Stimulated activated CD8-positive, alpha-beta memory T cell treated with anti-CD3 and anti-CD28 coated beads, Interleukin-4, amount 100 ng/mL, for 4 hours (primary cell): ENCODE results near the gene UBXN11.
"Not testable (repeated sequence)": the region's sequence is repeated elsewhere in the genome, so short reads cannot be mapped to it uniquely, and the experiment has no call there.

Experiments used
- DNase-seq, 2 donors: peaks; one replicate each; pipeline ENCODE4 v3.0.0-alpha.2; 2020; ENCODE audit warnings: low read depth in 2 of 2, low spot score in 1 of 2

The UBXN11 gene

DNA sequence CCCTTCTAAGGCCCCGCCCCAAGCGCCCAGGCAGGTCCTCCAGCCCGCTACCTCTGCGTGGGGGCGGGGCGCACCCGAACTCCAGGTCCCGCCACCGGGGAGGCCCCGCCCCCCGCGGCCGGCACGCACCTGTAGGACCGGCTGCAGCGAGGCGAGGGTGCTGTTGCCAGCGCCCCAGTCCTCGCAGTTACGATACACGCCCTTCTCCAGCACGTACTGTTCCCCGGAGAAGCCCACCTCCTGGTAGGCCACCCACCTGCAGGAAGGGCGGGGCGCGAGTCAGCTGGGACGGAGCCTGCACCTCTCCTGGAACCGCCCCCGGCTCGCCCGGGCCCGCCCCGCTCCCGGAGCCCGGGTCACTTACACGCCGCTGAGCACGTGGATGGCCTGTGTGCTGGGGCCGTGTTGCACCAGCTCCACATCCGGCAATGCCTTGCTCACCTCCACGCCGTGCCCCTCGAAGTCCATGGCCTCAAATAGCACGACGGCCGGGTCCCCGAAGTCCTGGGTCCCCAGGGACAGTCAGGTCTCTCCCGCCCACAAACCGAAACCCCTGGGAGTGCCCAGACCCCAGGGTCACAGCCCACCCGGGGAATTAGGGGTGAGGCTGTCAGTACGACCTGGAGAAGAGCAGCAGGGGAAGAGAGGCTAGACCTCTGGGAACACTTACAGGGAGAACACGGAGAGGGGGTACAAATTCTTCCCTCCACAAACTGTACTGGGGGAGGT is 30.2 kb upstream of the UBXN11 start:
- DNase-seq: peak; percentile 74 to 82

DNA sequence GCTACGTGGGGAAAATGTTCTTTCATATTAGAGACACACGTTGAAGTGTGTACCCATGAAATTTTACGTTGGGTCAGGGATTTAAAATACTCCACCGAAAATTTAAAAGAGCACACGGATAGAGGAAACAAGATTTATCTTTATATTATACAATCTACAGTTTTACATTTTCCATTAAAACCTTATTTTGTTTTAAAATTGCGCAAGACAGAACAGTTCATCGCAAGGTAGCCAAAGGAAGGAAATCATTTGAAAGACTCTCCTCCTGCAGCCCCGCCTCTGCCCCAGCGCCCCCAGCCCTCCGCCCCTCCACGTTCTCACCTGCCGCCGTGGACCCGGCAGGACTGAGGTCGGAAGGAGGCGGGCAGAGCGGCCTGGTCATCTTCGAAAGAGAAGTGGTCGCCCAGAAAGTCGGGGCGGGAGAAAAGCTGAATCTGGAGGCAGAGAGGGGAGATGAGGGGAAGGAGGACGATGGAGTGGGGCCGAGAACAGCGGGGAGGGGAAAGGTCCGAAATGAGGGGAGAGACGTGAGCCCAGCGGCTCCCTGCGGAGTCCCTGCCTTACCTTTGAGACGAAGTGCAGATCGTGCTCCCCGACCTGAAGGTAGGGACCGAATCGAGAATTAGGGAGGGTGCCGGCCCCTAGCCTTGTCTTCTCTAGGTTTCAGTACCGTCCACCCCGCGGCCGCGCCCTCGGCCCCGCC is 29.5 kb upstream of the UBXN11 start:
- DNase-seq: no peak

DNA sequence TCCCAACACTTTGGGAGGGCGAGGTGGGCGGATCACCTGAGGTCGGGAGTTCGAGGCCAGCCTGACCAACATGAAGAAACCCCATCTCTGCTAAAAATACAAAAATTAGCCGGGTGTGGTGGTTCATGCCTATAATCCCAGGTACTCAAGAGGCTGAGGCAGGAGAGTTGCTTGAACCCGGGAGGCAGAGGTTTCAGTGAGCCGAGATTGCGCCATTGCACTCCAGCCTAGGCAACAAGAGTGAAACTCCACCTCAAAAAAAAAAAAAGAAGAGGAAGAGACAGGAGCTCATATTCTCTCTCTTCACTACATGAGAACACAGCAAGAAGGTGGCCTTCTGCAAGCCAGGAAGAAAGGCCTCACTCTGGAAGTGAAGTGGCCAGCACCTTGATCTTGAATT is 26.9 kb upstream of the UBXN11 start:
- not testable (repeated sequence) for DNase-seq

DNA sequence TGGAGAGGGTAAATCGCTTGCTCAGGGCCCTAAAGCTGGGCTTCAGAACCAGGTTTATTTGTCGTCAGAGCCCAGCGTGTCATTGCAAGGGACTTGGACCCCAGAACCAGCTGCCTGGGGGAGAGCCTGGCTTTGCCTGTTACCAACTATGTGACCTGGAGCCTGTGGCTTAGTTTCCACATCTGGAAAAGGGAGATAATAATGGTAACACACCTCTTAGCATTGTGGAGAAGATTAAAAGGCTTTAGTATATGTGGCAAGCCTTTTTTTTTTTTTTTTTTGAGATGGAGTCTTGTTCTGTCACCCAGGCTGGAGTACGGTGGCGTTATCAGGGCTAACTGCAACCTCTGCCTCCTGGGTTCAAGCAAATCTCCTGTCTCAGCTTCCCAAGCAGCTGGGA is 23.8 kb upstream of the UBXN11 start:
- DNase-seq: no peak

DNA sequence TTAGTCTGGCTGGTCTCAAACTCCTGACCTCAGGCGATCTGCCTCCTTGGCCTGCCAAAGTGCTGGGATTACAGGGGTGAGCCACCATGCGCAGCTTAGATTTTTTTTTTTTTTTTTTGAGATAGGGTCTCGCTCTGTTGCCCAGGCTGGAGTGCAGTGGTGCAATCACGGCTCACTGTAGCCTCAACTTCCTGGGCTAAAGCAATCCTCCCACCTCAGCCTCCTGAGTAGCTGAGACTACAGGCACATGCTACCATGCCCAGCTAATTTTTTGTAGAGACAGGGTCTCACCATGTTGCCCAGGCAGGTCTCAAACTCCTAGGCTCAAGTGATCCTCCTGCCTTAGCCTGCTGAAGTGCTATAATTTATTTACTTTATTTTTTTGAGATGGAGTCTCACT is 22.9 kb upstream of the UBXN11 start:
- DNase-seq: not testable (repeated sequence)

- no peak for DNase-seq
Measured at GRCh38 chr1:26328597-26328996, 22.2 kb upstream of the UBXN11 start.

DNA sequence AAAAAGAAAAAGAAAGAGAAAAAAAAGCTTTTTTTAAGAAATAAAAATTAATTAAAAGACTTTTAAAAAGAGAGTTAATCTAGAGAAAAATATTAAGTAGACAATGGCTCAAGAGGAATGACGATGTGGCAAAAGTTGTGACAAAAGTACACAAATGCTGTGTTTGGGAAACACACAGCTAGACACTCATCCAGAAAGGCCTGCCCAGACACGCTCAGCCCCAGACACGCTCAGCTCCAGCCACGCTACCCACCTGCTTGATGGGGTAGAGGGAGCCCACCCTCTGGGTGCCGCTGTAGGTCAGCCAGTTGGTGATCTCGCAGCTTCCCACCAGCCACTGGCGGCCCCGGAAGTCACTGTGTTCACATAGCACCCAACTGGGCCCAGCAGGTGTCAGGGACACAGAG is 21.5 kb upstream of the UBXN11 start:
- DNase-seq: no peak

GRCh38 chr1:26324550-26324949 is 18.1 kb upstream of the UBXN11 start:
- DNase-seq: no peak

DNA sequence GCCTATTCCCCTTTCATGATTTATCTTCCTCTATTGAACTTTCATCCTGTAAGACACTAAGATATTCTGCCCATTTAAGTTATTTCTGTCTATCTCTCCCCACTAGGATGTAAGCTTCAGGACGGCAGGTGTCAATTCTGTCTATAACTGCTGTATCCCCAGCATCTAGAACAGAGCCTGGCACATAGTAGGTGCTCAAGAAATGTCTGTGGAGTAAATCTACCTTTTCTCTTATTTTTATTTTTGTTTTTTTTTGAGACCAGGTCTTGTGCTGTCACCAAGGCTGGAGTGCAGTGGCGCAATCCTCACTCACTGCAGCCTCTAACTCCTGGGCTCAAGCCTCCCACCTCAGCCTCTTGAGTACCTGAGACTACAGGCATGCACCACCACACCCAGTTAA is 16.9 kb upstream of the UBXN11 start:
- DNase-seq: no peak

GRCh38 chr1:26322042-26322331 is 15.6 kb upstream of the UBXN11 start:
- no peak for DNase-seq

GRCh38 chr1:26321315-26322041 is 15.0 kb upstream of the UBXN11 start:
- DNase-seq: peak; percentile 78 to 99

DNA sequence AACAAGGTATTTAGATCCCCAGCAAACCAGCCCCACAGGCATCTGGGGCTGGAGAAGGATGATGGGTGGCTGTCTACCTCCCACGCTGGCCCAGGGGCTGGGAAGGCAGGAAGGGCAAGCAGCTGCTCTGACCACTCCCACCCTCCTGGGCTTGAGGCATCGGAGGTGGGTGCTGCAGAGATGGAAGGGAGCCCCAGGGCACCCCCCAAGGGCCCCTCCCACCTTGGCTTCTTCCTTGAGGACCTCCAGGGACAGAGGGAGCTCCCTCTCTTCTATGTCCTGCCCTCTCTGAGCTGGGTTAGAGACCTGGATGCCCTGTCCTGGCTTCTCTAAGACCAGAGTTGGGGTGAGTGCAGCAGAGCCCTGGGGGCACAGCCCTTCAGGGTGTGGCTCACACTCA is 14.5 kb upstream of the UBXN11 start:
- DNase-seq: no peak

DNA sequence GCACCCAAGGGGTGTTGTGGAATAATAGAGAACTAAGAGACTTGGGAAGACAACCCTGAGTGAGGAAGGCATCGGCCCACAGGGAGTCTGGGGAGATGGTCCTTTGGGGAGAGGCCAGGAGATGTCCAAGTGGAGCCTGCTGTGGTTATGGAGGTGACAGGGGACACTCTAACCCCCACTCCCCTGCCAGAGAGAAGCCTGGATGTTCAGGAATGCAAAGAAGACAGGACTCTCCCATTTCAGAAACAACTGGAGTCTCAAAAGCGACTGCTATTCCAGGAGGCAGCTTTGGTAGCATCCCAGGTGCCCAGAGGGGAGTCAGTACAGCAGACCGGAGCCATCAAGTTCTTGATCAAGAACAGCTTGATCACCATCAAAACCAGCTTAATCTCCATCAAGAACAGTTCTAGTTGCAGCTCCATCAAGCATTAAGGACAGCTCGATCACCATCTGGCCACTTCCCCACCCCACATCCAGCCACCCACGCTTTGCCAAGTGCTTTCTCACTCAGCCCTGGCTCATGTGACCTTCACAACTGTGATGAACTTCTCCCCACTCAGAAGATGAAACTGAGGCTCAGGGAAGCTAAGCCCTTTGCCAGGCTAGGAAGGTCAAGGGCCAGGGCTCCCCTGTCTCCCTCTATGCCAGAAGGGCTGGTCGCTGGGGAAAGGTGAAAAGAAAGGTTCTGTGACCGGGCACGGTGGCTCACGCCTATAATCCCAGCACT is 12.1 kb upstream of the UBXN11 start:
- DNase-seq: no peak

DNA sequence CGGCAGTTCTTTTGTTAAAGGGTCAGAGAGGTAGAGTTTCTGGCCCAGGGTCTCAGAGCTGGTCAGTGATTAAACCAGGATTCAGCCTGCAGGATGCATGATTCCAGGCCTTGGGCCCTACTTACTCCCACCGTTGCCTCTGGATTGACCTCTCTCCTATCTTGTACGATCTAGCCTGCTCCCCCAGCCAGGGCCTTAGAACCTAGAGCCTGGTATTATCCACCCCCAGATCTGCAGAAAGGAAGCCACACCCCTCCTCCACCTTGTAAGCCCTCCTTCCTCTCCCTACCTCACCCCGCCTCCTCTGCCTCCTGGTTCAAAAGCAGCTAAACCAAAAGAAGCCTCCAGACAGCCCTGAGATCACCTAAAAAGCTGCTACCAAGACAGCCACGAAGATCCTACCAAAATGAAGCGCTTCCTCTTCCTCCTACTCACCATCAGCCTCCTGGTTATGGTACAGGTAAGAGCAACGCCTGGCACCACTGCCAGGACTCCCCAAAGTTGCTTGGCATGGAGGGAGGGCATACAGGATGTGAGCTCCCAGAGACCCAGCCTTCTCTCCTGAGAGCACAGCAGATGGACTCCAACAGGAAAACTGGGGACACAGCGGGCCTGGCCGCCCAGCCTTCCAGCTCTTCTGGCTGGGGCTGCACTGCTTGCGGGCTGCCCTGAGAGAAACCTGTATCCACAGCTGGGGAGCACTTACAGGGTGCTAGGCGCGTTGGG is 11.3 kb upstream of the UBXN11 start, which contains the start of gene CD52:
Gene CD52 (plus strand): TSS at position 347 of the 726 bp plus-strand sequence. CDS start 60 bp downstream, at position 407.
- DNase-seq: peak; percentile 31 to 67

- no peak for DNase-seq
Measured at GRCh38 chr1:26317146-26317545, 10.7 kb upstream of the UBXN11 start.

DNA sequence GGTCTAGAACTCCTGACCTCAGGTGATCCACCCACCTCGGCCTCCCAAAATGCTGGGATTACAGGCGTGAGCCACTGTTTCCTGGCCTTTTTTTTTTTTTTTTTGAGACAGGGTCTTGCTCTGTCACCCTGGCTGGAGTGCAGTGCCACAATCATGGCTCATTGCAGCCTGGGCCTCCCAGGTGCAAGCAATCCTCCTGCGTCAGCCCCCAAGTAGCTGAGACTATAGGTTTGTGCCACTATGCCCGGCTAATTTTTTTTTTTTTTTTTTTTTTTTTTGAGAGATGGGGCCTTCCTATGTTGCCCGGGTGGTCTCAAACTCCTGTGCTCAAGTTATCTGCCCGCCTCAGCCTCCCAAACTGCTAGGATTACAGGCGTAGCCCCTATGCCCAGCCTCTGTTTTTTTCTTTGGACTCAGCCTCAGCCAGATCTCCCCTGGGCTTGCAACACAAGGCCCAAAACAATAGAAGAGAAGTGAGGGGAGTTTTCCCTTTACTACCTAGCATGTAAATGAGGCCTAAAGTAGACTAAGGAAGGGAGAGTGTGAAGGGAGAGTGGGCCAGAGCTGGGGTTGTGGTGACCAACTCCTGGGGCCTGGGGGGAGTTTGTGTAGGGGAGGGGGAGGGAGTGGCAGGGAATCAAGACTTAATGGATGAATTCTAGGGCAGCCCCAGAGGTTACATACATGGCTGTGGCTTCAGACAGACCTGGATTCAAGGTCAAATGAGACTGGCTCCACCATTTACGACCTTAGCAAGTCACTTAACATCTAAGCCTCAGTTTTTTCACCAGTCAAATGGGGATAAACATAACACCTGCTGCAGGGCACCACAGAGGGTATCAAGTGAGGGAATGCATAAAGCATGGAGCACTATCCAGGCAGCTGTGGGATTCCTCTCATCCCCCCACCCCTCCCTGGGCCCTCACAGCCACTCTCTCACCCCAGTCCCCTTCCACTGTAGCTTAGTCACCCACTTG is 9.7 kb upstream of the UBXN11 start:
- no peak for DNase-seq

DNA sequence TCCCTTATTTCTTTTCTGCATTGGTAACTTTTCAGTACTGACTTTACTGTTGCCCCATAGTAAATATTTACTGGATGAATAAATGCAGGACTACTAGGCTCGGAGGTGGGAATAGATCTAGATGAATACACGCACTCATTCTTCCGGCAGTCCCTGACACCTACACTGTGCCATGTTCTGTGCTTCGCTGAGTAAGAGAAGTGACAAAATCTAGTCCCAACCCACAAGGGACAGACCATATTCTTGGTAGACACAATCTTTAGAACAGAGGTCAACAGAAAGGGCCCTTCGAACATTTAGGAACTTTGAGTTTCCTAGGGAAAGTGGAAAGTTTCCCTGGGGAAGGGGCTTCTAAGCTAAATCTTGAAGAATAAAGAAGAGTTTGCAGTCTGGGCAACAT is 8.1 kb upstream of the UBXN11 start:
- DNase-seq: no peak

DNA sequence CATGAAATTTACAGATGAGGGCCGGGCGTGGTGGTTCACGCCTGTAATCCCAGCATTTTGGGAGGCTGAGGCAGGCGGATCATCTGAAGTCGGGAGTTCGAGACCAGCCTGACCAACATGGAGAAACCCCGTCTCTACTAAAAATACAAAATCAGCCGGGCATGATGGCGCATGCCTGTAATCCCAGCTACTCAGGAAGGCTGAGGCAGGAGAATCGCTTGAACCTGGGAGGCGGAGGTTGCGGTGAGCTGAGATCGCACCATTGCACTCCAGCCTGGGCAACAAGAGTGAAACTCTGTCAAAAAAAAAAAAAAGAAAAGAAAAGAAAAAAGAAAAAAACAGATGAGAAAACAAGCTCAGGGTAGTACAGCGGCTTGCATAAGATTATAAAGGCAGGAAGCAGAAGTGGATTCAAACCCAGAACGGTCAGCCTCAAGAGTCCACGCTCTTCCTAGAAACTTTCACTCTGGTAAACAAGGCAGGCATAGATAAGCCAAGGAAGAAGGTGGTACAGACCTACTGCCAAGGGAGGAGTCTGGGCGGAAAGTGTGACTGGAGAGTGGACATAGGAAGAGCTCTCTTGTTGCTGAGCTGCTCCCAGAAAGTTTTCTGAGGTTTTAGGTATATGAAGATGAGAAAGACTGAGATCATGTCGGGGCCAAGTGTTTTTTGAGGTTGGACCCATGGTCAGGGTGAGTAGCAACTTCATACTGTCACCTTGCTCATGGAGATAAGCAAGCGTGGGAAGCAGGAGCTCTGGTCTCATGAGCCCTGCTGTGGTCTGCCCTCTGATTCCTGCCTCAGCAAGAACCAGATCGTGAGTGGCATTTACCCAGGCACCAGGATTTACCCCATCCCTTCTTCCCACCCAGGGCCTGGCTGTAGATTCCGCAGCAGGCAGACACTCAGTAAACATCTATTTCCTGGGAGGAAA is 1.8 kb upstream of the UBXN11 start:
- DNase-seq: not testable (repeated sequence)

DNA sequence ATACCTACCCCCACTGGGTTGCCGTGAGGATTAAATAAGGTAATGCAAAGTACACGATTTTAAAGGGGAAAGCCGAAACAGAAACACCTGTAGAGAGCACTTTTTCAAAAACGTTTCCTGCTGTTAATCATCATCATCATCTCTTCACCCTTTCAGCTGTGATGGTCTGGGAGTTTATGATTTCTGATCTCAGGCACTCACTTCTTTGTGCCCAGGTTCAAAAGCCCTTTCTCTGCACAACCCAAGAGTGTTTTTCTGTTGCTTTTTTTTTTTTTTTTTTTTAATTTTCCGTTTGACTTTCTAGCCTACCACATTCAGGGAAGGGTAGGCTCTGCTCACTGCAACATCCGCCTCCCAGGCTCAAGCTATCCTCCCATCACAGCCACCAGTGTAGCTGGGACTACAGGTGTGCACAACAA is 936 bp upstream of the UBXN11 start:
- no peak for DNase-seq
